K562 (cell line): ENCODE data around the gene RCE1. TPM values are rescaled to one million over a fixed set of nuclear protein-coding genes. Genes with fewer than 3 reads are reported as not detected.
A peak's percentile ranks its signal among the peaks of the same experiment; 100 is the strongest.

Experiments used
- ATAC-seq: fragments of 200-7000 bp; cut with Tn5 transposase; 3 replicates; pipeline ENCODE4 v1.9.1; 2020; ENCODE audit warnings: moderate library complexity
- BruUV-seq: library from RNA; stranded (reverse); fragments of 400-500 nt; replicated peaks from 2 replicates; lab custom pipeline; 2021; lab: Mats Ljungman, UMichigan
- CTCF ChIA-PET: fragments of 300-600 bp; formaldehyde crosslinking; extraction: SDS; loops from one replicate; lab custom pipeline; 2021; ENCODE audit warnings: low intra/inter-chr PET ratio; lab: Yijun Ruan, JAX
- POLR2A ChIA-PET: fragments of 300-600, 350-650 bp; sonication (Branson Sonifier 250); formaldehyde crosslinking; extraction: SDS; loops from one replicate; lab custom pipeline; 2021; ENCODE audit warnings: antibody characterized with exemption, inconsistent platforms; lab: Yijun Ruan, JAX
- DNase-seq, 4 experiments: peaks; one replicate each; pipeline versions ENCODE4 v3.0.0 to v3.0.0-alpha.2; 2011 to 2018; ENCODE audit warnings: low spot score in 3 of 4, mixed read lengths in 3 of 4; ENCODE audit errors: extremely low read depth in 1 of 4
- FAIRE-seq: peaks from 2 replicates; lab custom pipeline; 2011; peaks lifted over from hg19 to GRCh38; lab: Jason Lieb, UNC
- H2AFZ ChIP-seq: 2 replicates; pipeline ENCODE4 v1.6.0; 2011; ENCODE audit warnings: low read depth, low read length, control low read depth, inconsistent platforms
- H3K27ac ChIP-seq: fragments of 200-600 bp; 3 replicates; pipeline ENCODE4 v1.8.0; 2011; ENCODE audit warnings: low read depth, mild to moderate bottlenecking, control low read depth, inconsistent platforms, low read length, moderate library complexity, mixed read lengths; ENCODE audit errors: extremely low read depth
- H3K27me3 ChIP-seq, 2 experiments: fragments of 300-600 bp in 1 of 2; 2 replicates in 1 of 2; 3 replicates in 1 of 2; pipeline versions ENCODE4 v1.6.0 to v1.8.0; 2011; ENCODE audit warnings: inconsistent platforms in 2 of 2, low read length in 2 of 2, mild to moderate bottlenecking in 1 of 2, mixed read lengths in 1 of 2, moderate library complexity in 1 of 2; ENCODE audit not compliant: control insufficient read depth in 2 of 2, insufficient read depth in 2 of 2
- H3K36me3 ChIP-seq: fragments of 300-600 bp; 3 replicates; pipeline ENCODE4 v1.8.0; 2011; ENCODE audit warnings: mild to moderate bottlenecking, low read length, inconsistent platforms; ENCODE audit not compliant: control insufficient read depth, insufficient read depth
- H3K4me1 ChIP-seq, 2 experiments: fragments of 200-600 bp in 1 of 2; replicated peaks in 1 of 2; 2 replicates in 1 of 2; 3 replicates in 1 of 2; pipeline versions ENCODE4 v1.5.1 to v1.8.0; 2011; ENCODE audit warnings: inconsistent platforms in 2 of 2, low read length in 2 of 2, mild to moderate bottlenecking in 1 of 2, mixed read lengths in 1 of 2, moderate library complexity in 1 of 2; ENCODE audit not compliant: control insufficient read depth in 2 of 2, insufficient read depth in 2 of 2
- H3K4me2 ChIP-seq: 2 replicates; pipeline ENCODE4 v1.6.1; 2011; ENCODE audit warnings: low read length, control low read depth, inconsistent platforms, mixed read lengths; ENCODE audit not compliant: insufficient read depth
- H3K4me3 ChIP-seq: fragments of 200-600 bp; sonication (generic), shearing (Covaris generic); 2 replicates; pipeline ENCODE4 v1.5.1; 2016; ENCODE audit warnings: control low read depth, inconsistent platforms
- H3K79me2 ChIP-seq: fragments of 200-600 bp; 3 replicates; pipeline ENCODE4 v1.8.0; 2011; ENCODE audit warnings: low read length, inconsistent platforms; ENCODE audit not compliant: control insufficient read depth, insufficient read depth
- H3K9ac ChIP-seq, 2 experiments: 2 replicates each; pipeline versions ENCODE4 v1.6.0 to v1.6.1; 2011; ENCODE audit warnings: low read depth in 2 of 2, low read length in 2 of 2, control low read depth in 1 of 2, inconsistent platforms in 1 of 2, mild to moderate bottlenecking in 1 of 2, mixed read lengths in 1 of 2; ENCODE audit not compliant: insufficient read depth in 1 of 2
- H3K9me1 ChIP-seq: one replicate; pipeline ENCODE4 v1.6.0; 2011; ENCODE audit warnings: inconsistent platforms, mild to moderate bottlenecking, low read length, moderate library complexity; ENCODE audit not compliant: control insufficient read depth, insufficient read depth
- H3K9me3 ChIP-seq: replicated peaks from 2 replicates; pipeline ENCODE4 v1.5.1; 2011; ENCODE audit warnings: low read depth, low read length, inconsistent platforms; ENCODE audit not compliant: control insufficient read depth, insufficient read depth
- H4K20me1 ChIP-seq: replicated peaks from 2 replicates; pipeline ENCODE4 v1.6.1; 2011; ENCODE audit warnings: low read length, inconsistent platforms, mixed read lengths; ENCODE audit not compliant: control insufficient read depth, insufficient read depth
- HNRNPL ChIP-seq: fragments of 200-400 bp; formaldehyde crosslinking; IDR thresholded peaks from 2 replicates; pipeline ENCODE4 v1.6.1; 2017; ENCODE audit warnings: low read depth, mild to moderate bottlenecking, low read length
- IFI16 ChIP-seq: fragments of 250-450 bp; sonication (Bioruptor Pico); IDR thresholded peaks from 2 replicates; pipeline ENCODE4 v2.1.2; 2022; ENCODE audit warnings: mild to moderate bottlenecking, inconsistent platforms
- KLF6 ChIP-seq: fragments of 250-450 bp; sonication (Bioruptor Pico); IDR thresholded peaks from 2 replicates; pipeline ENCODE4 v1.4.0; 2020; ENCODE audit warnings: mild to moderate bottlenecking, moderate library complexity, borderline replicate concordance
- MYNN ChIP-seq, 2 experiments: sonication (generic); formaldehyde crosslinking in 1 of 2; IDR thresholded peaks; 2 replicates each; pipeline versions ENCODE4 v1.5.0 to v1.6.1; 2016 to 2020; ENCODE audit warnings: antibody characterized with exemption in 1 of 2, missing genetic modification reagents in 1 of 2
- NR3C1 ChIP-seq: sonication (generic); formaldehyde crosslinking; IDR thresholded peaks from 2 replicates; pipeline ENCODE4 v1.8.1; 2022; ENCODE audit warnings: missing genetic modification reagents
- POLR2G ChIP-seq: fragments of 200-400 bp; formaldehyde crosslinking; IDR thresholded peaks from 2 replicates; pipeline ENCODE4 v1.6.1; 2017; ENCODE audit warnings: low read depth, mild to moderate bottlenecking, antibody characterized with exemption, low read length, moderate library complexity
- PTTG1 ChIP-seq: fragments of 450-650 bp; IDR thresholded peaks from 2 replicates; pipeline ENCODE4 v1.6.1; 2016; ENCODE audit warnings: low read depth, mild to moderate bottlenecking, missing genetic modification characterization, missing compliant biosample characterization
- RBFOX2 ChIP-seq: fragments of 200-400 bp; formaldehyde crosslinking; IDR thresholded peaks from 2 replicates; pipeline ENCODE4 v1.6.1; 2017; ENCODE audit warnings: low read depth, mild to moderate bottlenecking, low read length, moderate library complexity
- RBM22 ChIP-seq: fragments of 200-400 bp; formaldehyde crosslinking; IDR thresholded peaks from 2 replicates; pipeline ENCODE4 v1.6.1; 2018; ENCODE audit warnings: low read length, low read depth; ENCODE audit not compliant: poor library complexity, severe bottlenecking
- SUPT5H ChIP-seq: fragments of 450-650 bp; IDR thresholded peaks from 2 replicates; pipeline ENCODE4 v1.6.1; 2016
- TBL1XR1 ChIP-seq, 2 experiments: IDR thresholded peaks; 2 replicates each; pipeline ENCODE4 v1.6.1; 2012; ENCODE audit warnings: improper control_type of control experiment in 2 of 2, low read length in 2 of 2, mild to moderate bottlenecking in 1 of 2
- ZFX ChIP-seq: sonication (generic); formaldehyde crosslinking; IDR thresholded peaks from 2 replicates; pipeline ENCODE4 v1.8.0; 2022; ENCODE audit warnings: mild to moderate bottlenecking, missing genetic modification reagents, moderate library complexity
- ZNF24 ChIP-seq: fragments of 450-650 bp; IDR thresholded peaks from 2 replicates; pipeline ENCODE4 v1.6.1; 2016
- ZNF311 ChIP-seq: fragments of 250-450 bp; sonication (Bioruptor Pico); IDR thresholded peaks from 2 replicates; pipeline ENCODE4 v1.4.0; 2020; ENCODE audit warnings: mild to moderate bottlenecking, moderate library complexity
- ZNF707 ChIP-seq: fragments of 250-450 bp; sonication (Bioruptor Pico); conservative IDR thresholded peaks from 2 replicates; pipeline ENCODE4 v1.8.0; 2022; ENCODE audit warnings: inconsistent platforms, mild to moderate bottlenecking, moderate library complexity
- WGBS: fragments of 100-300 bp; shearing (Covaris generic); methylation state at CpG from one replicate; pipeline ENCODE4 v1.1.6; 2016; ENCODE audit warnings: low coverage, mixed read lengths; ENCODE audit not compliant: insufficient coverage; ENCODE audit errors: missing lambda C conversion rate; 5-methylcytosine and 5-hydroxymethylcytosine counted together
- in situ Hi-C: fragments of 300-500 bp; cut with MboI; formaldehyde crosslinking; loops from 4 replicates; pipeline ENCODE4 v1.15.0; 2018; ENCODE audit warnings: inconsistent platforms, mixed read lengths
- intact Hi-C: fragments of 100-400 bp; cut with micrococcal nuclease; formaldehyde crosslinking; loops from 2 replicates; pipeline ENCODE4 v1.14.2; 2022
- polyA plus RNA-seq, 8 experiments: library from polyadenylated mRNA; depleted of rRNA in 4 of 8; stranded (reverse) in 5 of 8; unstranded in 3 of 8; fragments of >200 nt; fragmentation: Nextera tagmentation in 2 of 8; fragmentation: Illumina TruSeq in 1 of 8; extraction: Ambion mirVana in 2 of 8; extraction: Trizol in 1 of 8; gene quantifications; 2 replicates each; pipeline versions ENCODE4 v1.2.1 to v1.2.3, GENCODE V29; 2011 to 2014; ENCODE audit warnings: inconsistent platforms in 1 of 8, missing spikeins in 1 of 8
- total RNA-seq, 7 experiments: library from RNA; depleted of rRNA in 6 of 7; stranded (reverse); fragments of >200 nt in 6 of 7; fragmentation: Illumina TruSeq in 2 of 7; extraction: Trizol in 2 of 7; gene quantifications; 2 replicates each; pipeline versions ENCODE4 v1.2.1 to v1.2.3, GENCODE V29; 2011 to 2021; ENCODE audit warnings: low replicate concordance in 1 of 7
- TF ChIP-seq, protein P1 (sequence below): fragments of 450-650 bp; IDR thresholded peaks from 2 replicates; pipeline ENCODE4 v1.6.1; 2014; ENCODE audit warnings: low read depth, mild to moderate bottlenecking, moderate library complexity, borderline replicate concordance
- TF ChIP-seq, protein P2 (sequence below), 2 experiments: IDR thresholded peaks; 2 replicates each; pipeline ENCODE4 v1.6.1; 2011; ENCODE audit warnings: borderline replicate concordance in 1 of 2, control low read depth in 1 of 2, low read depth in 1 of 2, low read length in 1 of 2, mild to moderate bottlenecking in 1 of 2, mixed read lengths in 1 of 2, moderate library complexity in 1 of 2; ENCODE audit not compliant: insufficient read depth in 1 of 2, insufficient read length in 1 of 2, poor library complexity in 1 of 2, severe bottlenecking in 1 of 2; ENCODE audit errors: extremely low read depth in 1 of 2

Gene RCE1
- total and polyA plus RNA-seq, 9 of the 15 experiments (the other 6 are each of a cell fraction or from before 2014, with no cell fraction given) = 0.75 to 41.5 (median 15.1) TPM

DNA sequence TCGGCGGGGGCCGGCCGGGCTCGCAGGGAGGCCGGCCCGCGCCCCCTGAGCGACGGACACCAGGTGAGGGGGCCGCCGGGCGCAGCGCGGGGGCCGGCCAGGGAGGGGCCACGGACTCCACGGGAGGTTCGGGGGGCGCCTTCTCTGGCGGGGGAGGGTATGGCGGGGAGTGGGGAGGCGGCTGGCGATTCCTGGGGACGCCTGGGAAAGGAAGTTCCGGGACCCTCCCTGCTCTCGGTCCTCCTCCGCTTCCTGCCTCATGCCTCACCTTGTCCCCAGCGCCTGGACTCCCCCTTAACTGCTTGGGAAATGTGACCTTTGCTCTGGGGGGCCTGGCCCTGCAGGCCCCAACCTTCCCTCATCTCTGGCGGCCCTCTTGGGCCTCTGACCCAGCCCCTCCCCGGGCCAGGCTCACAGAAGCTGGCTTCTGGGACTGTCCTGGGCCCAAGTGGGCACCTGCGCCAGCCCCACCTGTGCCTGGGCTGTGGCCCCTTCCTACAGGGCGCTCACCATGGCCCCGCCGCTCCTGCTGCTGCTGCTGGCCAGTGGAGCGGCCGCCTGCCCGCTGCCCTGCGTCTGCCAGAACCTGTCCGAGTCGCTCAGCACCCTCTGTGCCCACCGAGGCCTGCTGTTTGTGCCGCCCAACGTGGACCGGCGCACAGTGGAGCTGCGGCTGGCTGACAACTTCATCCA lies 14.1 kb downstream of the RCE1 start:
- H2AFZ ChIP-seq = no peak overlapping the region
- no peaks in the 10 kb centered on the region for H3K27me3 ChIP-seq
- BruUV-seq = TSS peak; percentile 57
- DNase-seq (peak in 3 of 4 experiments; percentile 36 to 74 (median 55)), ATAC-seq (no peak), FAIRE-seq (no peak)
- ChIA-PET POLR2A (interaction anchor here (0.9 kb wide), 1 partner anchor 12 kb away, joined by 6 read pairs; no protein-coding TSS in a partner anchor), CTCF (no interaction called here)
- peaks cover 35% of the 10 kb centered on the region; the same call in 1 of the 3 replicates for H3K36me3 ChIP-seq
- intact Hi-C loops (no loop called here), in situ Hi-C loops (no loop called here)
- H4K20me1 ChIP-seq = no peaks in the 10 kb centered on the region
- peaks cover 25% of the 10 kb centered on the region for H3K79me2 ChIP-seq
- no peaks in the 10 kb centered on the region for H3K9me3 ChIP-seq
- peak overlapping the region; percentile 77; the same call in 1 of the 2 replicates for H3K4me2 ChIP-seq
- no peaks in the 10 kb centered on the region for H3K9me1 ChIP-seq
- H3K4me3 ChIP-seq = peak overlapping the region; percentile 68
- peak overlapping the region; percentile 98; the same call in 2 of the 3 replicates for H3K27ac ChIP-seq
- H3K9ac ChIP-seq = peak overlapping the region; percentile 68 to 94
- WGBS = 62% methylated on average over 28 of the region's 47 CpGs
- H3K4me1 ChIP-seq = peaks cover 11 to 92% of the 10 kb centered on the region in 2 experiments; a peak in 4 of 5 replicates
- TF ChIP-seq POLR2G (peak; percentile 36; the same call in 1 of the 2 replicates), RBM22 (peak; percentile 29), KLF6 (CRISPR knock-in tag) (no peak), RBFOX2 (peak; percentile 22), ZNF311 (no peak), IFI16 (CRISPR knock-in tag) (no peak), ZNF707 (no peak), ZNF24 (no peak), NR3C1 (CRISPR knock-in tag) (no peak), SUPT5H (0 out of 2 replicates have a peak, but pooled peaks have one; percentile 22), HNRNPL (0 out of 2 replicates have a peak, but pooled peaks have one; percentile 49), TBL1XR1 (IDR thresholded peaks at IDR 0.05; ENCODE audit: low read length in 2 of 2) (no peak), ZFX (CRISPR knock-in tag) (peak; percentile 40; the same call in 1 of the 2 replicates), MYNN (IDR thresholded peaks at IDR 0.05) (no peak), MYNN (CRISPR knock-in tag; IDR thresholded peaks at IDR 0.05) (no peak), PTTG1 (tag) (no peak)
- TF ChIP-seq, protein P1, sequence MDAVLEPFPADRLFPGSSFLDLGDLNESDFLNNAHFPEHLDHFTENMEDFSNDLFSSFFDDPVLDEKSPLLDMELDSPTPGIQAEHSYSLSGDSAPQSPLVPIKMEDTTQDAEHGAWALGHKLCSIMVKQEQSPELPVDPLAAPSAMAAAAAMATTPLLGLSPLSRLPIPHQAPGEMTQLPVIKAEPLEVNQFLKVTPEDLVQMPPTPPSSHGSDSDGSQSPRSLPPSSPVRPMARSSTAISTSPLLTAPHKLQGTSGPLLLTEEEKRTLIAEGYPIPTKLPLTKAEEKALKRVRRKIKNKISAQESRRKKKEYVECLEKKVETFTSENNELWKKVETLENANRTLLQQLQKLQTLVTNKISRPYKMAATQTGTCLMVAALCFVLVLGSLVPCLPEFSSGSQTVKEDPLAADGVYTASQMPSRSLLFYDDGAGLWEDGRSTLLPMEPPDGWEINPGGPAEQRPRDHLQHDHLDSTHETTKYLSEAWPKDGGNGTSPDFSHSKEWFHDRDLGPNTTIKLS = no peak
- TF ChIP-seq, protein P2, sequence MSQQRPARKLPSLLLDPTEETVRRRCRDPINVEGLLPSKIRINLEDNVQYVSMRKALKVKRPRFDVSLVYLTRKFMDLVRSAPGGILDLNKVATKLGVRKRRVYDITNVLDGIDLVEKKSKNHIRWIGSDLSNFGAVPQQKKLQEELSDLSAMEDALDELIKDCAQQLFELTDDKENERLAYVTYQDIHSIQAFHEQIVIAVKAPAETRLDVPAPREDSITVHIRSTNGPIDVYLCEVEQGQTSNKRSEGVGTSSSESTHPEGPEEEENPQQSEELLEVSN (IDR thresholded peaks at IDR 0.05; ENCODE audit: borderline replicate concordance in 1 of 2, extremely low read depth in 1 of 2, insufficient read depth in 1 of 2, insufficient read length in 1 of 2, low read depth in 1 of 2, low read length in 1 of 2, poor library complexity in 1 of 2, severe bottlenecking in 1 of 2) = peak in 1 of 2 experiments; percentile 7
